Liver (tissue), 9 donors: Measurements from ENCODE around the gene SMAD6. TPM values are rescaled to one million over a fixed set of nuclear protein-coding genes. Genes with fewer than 3 reads are reported as not detected.
"Not testable (repeated sequence)": the region's sequence is repeated elsewhere in the genome, so short reads cannot be mapped to it uniquely, and the experiment has no call there.

ENCODE experiments used
- DNase-seq: peaks from one replicate; pipeline ENCODE4 v3.0.0-alpha.2; 2017; ENCODE audit warnings: low spot score
- H3K27ac ChIP-seq, 2 donors: one replicate each; pipeline ENCODE4 v1.7.0; 2013; ENCODE audit warnings: inconsistent platforms in 2 of 2, low read length in 2 of 2, control low read depth in 1 of 2, low read depth in 1 of 2, mild to moderate bottlenecking in 1 of 2
- H3K27me3 ChIP-seq, 4 donors: one replicate each; pipeline versions ENCODE4 v1.6.1 to v1.7.0; 2013; ENCODE audit warnings: low read length in 3 of 4, inconsistent platforms in 1 of 4, mild to moderate bottlenecking in 1 of 4, moderate library complexity in 1 of 4; ENCODE audit not compliant: control insufficient read depth in 4 of 4, insufficient read depth in 4 of 4
- H3K36me3 ChIP-seq, 4 donors: one replicate each; pipeline versions ENCODE4 v1.6.1 to v1.7.0; 2013; ENCODE audit warnings: low read length in 3 of 4, mild to moderate bottlenecking in 3 of 4, low read depth in 1 of 4, moderate library complexity in 1 of 4; ENCODE audit not compliant: control insufficient read depth in 4 of 4, insufficient read depth in 3 of 4
- H3K4me1 ChIP-seq, 4 donors: one replicate each; pipeline versions ENCODE4 v1.6.1 to v1.7.0; 2013; ENCODE audit warnings: low read length in 3 of 4, mild to moderate bottlenecking in 3 of 4, moderate library complexity in 1 of 4; ENCODE audit not compliant: control insufficient read depth in 4 of 4, insufficient read depth in 4 of 4
- H3K4me3 ChIP-seq, 3 donors: one replicate each; pipeline versions ENCODE4 v1.6.1 to v1.7.0; 2013; ENCODE audit warnings: low read length in 3 of 3, control low read depth in 1 of 3, low read depth in 1 of 3, mild to moderate bottlenecking in 1 of 3
- H3K9ac ChIP-seq, 2 donors: one replicate each; pipeline ENCODE4 v1.7.0; 2013; ENCODE audit warnings: low read length in 2 of 2, mild to moderate bottlenecking in 2 of 2, moderate library complexity in 2 of 2, control low read depth in 1 of 2, low read depth in 1 of 2
- H3K9me3 ChIP-seq, 4 donors: one replicate each; pipeline versions ENCODE4 v1.6.1 to v1.7.0; 2013; ENCODE audit warnings: low read length in 3 of 4; ENCODE audit not compliant: control insufficient read depth in 4 of 4
- EGR1 ChIP-seq, 2 donors: IDR thresholded peaks; 2 replicates each; pipeline ENCODE4 v1.6.1; 2016 to 2018; ENCODE audit warnings: antibody characterized with exemption in 2 of 2, low read depth in 2 of 2
- FOXA2 ChIP-seq: IDR thresholded peaks from 2 replicates; pipeline ENCODE4 v1.6.1; 2016; ENCODE audit warnings: antibody characterized with exemption
- GABPA ChIP-seq, 2 donors: IDR thresholded peaks in 1 of 2; conservative IDR thresholded peaks in 1 of 2; 2 replicates each; pipeline ENCODE4 v1.6.1; 2016; ENCODE audit warnings: antibody characterized with exemption in 2 of 2, mild to moderate bottlenecking in 1 of 2, moderate library complexity in 1 of 2
- HNF4A ChIP-seq, 2 donors: conservative IDR thresholded peaks; 2 replicates each; pipeline ENCODE4 v1.6.1; 2016; ENCODE audit warnings: antibody characterized with exemption in 2 of 2, mild to moderate bottlenecking in 2 of 2
- JUND ChIP-seq, 2 donors: IDR thresholded peaks; 2 replicates each; pipeline ENCODE4 v1.6.1; 2016; ENCODE audit warnings: antibody characterized with exemption in 2 of 2
- NR2F2 ChIP-seq: IDR thresholded peaks from 2 replicates; pipeline ENCODE4 v1.6.1; 2016; ENCODE audit warnings: antibody characterized with exemption
- RAD21 ChIP-seq, 2 donors: IDR thresholded peaks; 2 replicates each; pipeline ENCODE4 v1.6.1; 2016; ENCODE audit warnings: antibody characterized with exemption in 2 of 2, mild to moderate bottlenecking in 2 of 2
- SP1 ChIP-seq: IDR thresholded peaks from 2 replicates; pipeline ENCODE4 v1.6.1; 2018; ENCODE audit warnings: antibody characterized with exemption, mild to moderate bottlenecking
- TAF1 ChIP-seq: conservative IDR thresholded peaks from 2 replicates; pipeline ENCODE4 v1.6.1; 2016; ENCODE audit warnings: antibody characterized with exemption, mild to moderate bottlenecking
- YY1 ChIP-seq: IDR thresholded peaks from 2 replicates; pipeline ENCODE4 v1.6.1; 2016; ENCODE audit warnings: antibody characterized with exemption, mild to moderate bottlenecking
- ZBTB33 ChIP-seq: IDR thresholded peaks from 2 replicates; pipeline ENCODE4 v1.6.1; 2016; ENCODE audit warnings: antibody characterized with exemption
- WGBS: extraction: QIAGEN DNeasy Blood & Tissue Kit; methylation state at CpG from one replicate; pipeline ENCODE4 v1.1.7; 2013; 5-methylcytosine and 5-hydroxymethylcytosine counted together
- polyA plus RNA-seq, 2 donors: library from polyadenylated mRNA; stranded (reverse) in 1 of 2; unstranded in 1 of 2; fragments of 200-250 nt in 1 of 2; fragments of >200 nt in 1 of 2; fragmentation: Nextera tagmentation in 1 of 2; extraction: Ambion mirVana in 1 of 2; gene quantifications; one replicate each; pipeline versions ENCODE4 v1.2.1 to v1.2.3, GENCODE V29; 2013 to 2015
- total RNA-seq, 2 donors: library from RNA; depleted of rRNA; stranded (reverse); fragments of >200 nt; gene quantifications; one replicate each; pipeline ENCODE4 v1.2.3, GENCODE V29; 2014
- TF ChIP-seq, protein P1 (sequence below): fragments of 150-350 bp; IDR thresholded peaks from 2 replicates; pipeline ENCODE4 v1.5.1; 2017; ENCODE audit warnings: improper control_type of control experiment, low read depth, low read length; ENCODE audit not compliant: missing input control
- TF ChIP-seq, protein P2 (sequence below): IDR thresholded peaks from 2 replicates; pipeline ENCODE4 v1.6.1; 2016; ENCODE audit warnings: antibody characterized with exemption, mild to moderate bottlenecking
- donor health status: healthy.
- donor health status: healthy.
- donor health status: healthy.
- donor health status: healthy.
- donor health status: healthy.

Gene SMAD6
- total and polyA plus RNA-seq, 4 donors, result 1.2 to 15.1 (median 11.0) TPM

DNA sequence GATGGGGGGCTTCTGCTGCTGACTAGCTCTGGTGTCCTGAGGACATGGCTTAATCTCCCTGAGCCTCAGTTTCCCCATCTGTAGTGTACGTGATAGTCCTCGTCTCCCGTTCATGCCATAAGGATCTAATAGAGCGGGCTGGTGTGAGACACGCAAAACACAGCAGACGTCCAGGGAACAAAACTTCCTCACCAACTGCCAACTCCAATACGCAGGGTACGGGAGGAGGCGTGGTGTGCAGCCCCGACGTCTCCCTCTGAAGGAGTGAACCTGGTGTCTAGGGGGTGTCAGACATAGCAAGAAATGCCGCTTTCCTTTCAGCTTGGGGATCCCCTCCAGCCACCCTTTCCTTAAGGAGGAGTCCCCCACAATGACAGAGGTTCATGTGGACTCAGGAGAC, 55.0 kb downstream of the SMAD6 start:
- no peak overlapping the region for H3K9ac ChIP-seq
- no peak for DNase-seq
- peak overlapping the region in 1 of 2 donors; percentile 23 for H3K27ac ChIP-seq
- H3K4me3 ChIP-seq, result no peak overlapping the region
- peaks cover 0 to 2% (median 0%) of the 10 kb centered on the region in 4 donors for H3K36me3 ChIP-seq
- peaks cover 0 to 12% (median 5%) of the 10 kb centered on the region in 4 donors for H3K4me1 ChIP-seq
- H3K9me3 ChIP-seq, result peaks cover 0 to 3% (median 0%) of the 10 kb centered on the region in 4 donors
- TF ChIP-seq HNF4A (conservative IDR thresholded peaks at IDR 0.05) (no peak), ZBTB33 (no peak), FOXA2 (no peak)
- no peaks in the 10 kb centered on the region for H3K27me3 ChIP-seq
- WGBS, result 89% methylated on average over 12 of the region's 12 CpGs

DNA sequence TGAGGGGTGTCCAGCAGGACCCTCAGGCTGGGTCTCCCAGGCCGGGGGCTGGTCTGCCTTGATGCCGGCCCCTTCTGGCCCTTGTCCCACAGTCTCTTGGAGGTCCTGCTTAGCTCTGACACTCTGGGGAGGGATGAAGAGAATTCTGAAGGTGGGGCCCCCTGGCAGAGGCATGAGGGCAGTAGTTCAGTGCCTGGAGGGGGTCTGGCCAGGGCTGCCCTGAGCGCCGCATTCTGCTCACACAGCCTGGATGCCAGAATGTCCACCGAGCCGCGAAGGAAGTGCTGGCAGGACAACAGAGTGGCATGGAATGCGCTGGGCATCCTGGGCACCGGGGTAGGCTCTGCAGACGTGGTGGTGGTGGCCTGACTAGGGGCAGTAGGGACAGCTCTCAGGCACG, 55.5 kb downstream of the SMAD6 start:
- peaks cover 0 to 3% (median 0%) of the 10 kb centered on the region in 4 donors for H3K9me3 ChIP-seq
- 87% methylated on average over 11 of the region's 11 CpGs for WGBS
- H3K27ac ChIP-seq, result peak overlapping the region; percentile 23
- peaks cover 0 to 13% (median 7%) of the 10 kb centered on the region in 4 donors for H3K4me1 ChIP-seq
- peaks cover 0 to 2% (median 0%) of the 10 kb centered on the region in 4 donors for H3K36me3 ChIP-seq
- H3K4me3 ChIP-seq, result no peak overlapping the region
- no peak for DNase-seq
- H3K9ac ChIP-seq, result no peak overlapping the region
- TF ChIP-seq NR2F2, result no peak
- no peaks in the 10 kb centered on the region for H3K27me3 ChIP-seq

GRCh38 chr15:66758217-66758616, 56.2 kb downstream of the SMAD6 start:
- not testable (repeated sequence) for H3K36me3 ChIP-seq, H3K9ac ChIP-seq, H3K4me3 ChIP-seq, H3K27me3 ChIP-seq, H3K27ac ChIP-seq, DNase-seq, H3K9me3 ChIP-seq
- H3K4me1 ChIP-seq, result peaks cover 2 to 20% (median 9%) of the 10 kb centered on the region in 4 donors
- 77% methylated on average over 6 of the region's 6 CpGs for WGBS

GRCh38 chr15:66758844-66759243, 56.8 kb downstream of the SMAD6 start:
- no peak overlapping the region for H3K9ac ChIP-seq
- H3K4me1 ChIP-seq, result peaks cover 8 to 26% (median 14%) of the 10 kb centered on the region in 4 donors
- H3K27me3 ChIP-seq, result no peaks in the 10 kb centered on the region
- DNase-seq, result no peak
- peaks cover 0 to 2% (median 0%) of the 10 kb centered on the region in 4 donors for H3K36me3 ChIP-seq
- peaks cover 0 to 3% (median 0%) of the 10 kb centered on the region in 4 donors for H3K9me3 ChIP-seq
- no peak overlapping the region for H3K27ac ChIP-seq
- WGBS, result 74% methylated on average over 3 of the region's 3 CpGs
- H3K4me3 ChIP-seq, result no peak overlapping the region
- TF ChIP-seq, protein P1, sequence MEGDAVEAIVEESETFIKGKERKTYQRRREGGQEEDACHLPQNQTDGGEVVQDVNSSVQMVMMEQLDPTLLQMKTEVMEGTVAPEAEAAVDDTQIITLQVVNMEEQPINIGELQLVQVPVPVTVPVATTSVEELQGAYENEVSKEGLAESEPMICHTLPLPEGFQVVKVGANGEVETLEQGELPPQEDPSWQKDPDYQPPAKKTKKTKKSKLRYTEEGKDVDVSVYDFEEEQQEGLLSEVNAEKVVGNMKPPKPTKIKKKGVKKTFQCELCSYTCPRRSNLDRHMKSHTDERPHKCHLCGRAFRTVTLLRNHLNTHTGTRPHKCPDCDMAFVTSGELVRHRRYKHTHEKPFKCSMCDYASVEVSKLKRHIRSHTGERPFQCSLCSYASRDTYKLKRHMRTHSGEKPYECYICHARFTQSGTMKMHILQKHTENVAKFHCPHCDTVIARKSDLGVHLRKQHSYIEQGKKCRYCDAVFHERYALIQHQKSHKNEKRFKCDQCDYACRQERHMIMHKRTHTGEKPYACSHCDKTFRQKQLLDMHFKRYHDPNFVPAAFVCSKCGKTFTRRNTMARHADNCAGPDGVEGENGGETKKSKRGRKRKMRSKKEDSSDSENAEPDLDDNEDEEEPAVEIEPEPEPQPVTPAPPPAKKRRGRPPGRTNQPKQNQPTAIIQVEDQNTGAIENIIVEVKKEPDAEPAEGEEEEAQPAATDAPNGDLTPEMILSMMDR, result no peak
- no peak for TF ChIP-seq HNF4A (conservative IDR thresholded peaks at IDR 0.05)
- TF ChIP-seq SP1, result no peak
- TF ChIP-seq, protein P2, sequence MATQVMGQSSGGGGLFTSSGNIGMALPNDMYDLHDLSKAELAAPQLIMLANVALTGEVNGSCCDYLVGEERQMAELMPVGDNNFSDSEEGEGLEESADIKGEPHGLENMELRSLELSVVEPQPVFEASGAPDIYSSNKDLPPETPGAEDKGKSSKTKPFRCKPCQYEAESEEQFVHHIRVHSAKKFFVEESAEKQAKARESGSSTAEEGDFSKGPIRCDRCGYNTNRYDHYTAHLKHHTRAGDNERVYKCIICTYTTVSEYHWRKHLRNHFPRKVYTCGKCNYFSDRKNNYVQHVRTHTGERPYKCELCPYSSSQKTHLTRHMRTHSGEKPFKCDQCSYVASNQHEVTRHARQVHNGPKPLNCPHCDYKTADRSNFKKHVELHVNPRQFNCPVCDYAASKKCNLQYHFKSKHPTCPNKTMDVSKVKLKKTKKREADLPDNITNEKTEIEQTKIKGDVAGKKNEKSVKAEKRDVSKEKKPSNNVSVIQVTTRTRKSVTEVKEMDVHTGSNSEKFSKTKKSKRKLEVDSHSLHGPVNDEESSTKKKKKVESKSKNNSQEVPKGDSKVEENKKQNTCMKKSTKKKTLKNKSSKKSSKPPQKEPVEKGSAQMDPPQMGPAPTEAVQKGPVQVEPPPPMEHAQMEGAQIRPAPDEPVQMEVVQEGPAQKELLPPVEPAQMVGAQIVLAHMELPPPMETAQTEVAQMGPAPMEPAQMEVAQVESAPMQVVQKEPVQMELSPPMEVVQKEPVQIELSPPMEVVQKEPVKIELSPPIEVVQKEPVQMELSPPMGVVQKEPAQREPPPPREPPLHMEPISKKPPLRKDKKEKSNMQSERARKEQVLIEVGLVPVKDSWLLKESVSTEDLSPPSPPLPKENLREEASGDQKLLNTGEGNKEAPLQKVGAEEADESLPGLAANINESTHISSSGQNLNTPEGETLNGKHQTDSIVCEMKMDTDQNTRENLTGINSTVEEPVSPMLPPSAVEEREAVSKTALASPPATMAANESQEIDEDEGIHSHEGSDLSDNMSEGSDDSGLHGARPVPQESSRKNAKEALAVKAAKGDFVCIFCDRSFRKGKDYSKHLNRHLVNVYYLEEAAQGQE, result no peak
- TF ChIP-seq ZBTB33, result no peak
- TF ChIP-seq YY1, result no peak
- no peak for TF ChIP-seq GABPA (IDR thresholded peaks at IDR 0.05 in 1 of 2, conservative IDR thresholded peaks at IDR 0.05 in 1 of 2)
- TF ChIP-seq TAF1, result no peak
- no peak for TF ChIP-seq JUND (IDR thresholded peaks at IDR 0.05)
- TF ChIP-seq NR2F2, result no peak
- TF ChIP-seq RAD21 (IDR thresholded peaks at IDR 0.05), result no peak
- TF ChIP-seq EGR1 (IDR thresholded peaks at IDR 0.05; ENCODE audit: low read depth in 2 of 2), result no peak
